ENCODE data around the gene RSAD1. TPM values are rescaled to one million over a fixed set of nuclear protein-coding genes. Genes with fewer than 3 reads are reported as not detected.

Gene RSAD1
- total RNA-seq, 1 donor from 2014 or later: 34.3 TPM

GRCh38 chr17:50487213-50488096 is 8.8 kb downstream of the RSAD1 start:
- Histone ChIP-seq H3K36me3 (peaks cover 28% of the 10 kb centered on the region), H3K9me3 (no peaks in the 10 kb centered on the region), H3K27me3 (no peaks in the 10 kb centered on the region), H3K27ac (no peak overlapping the region), H3K4me3 (no peak overlapping the region), H3K4me1 (no peaks in the 10 kb centered on the region)
- ATAC-seq (no peak), DNase-seq (no peak)
- TF ChIP-seq CTCF (IDR thresholded peaks at IDR 0.05): no peak
- intact Hi-C loops (cut with DNase I): no loop called here

- DNase-seq: no peak
- ATAC-seq: no peak
- Histone ChIP-seq H3K4me3 (no peak overlapping the region), H3K4me1 (no peaks in the 10 kb centered on the region), H3K27ac (no peak overlapping the region), H3K9me3 (no peaks in the 10 kb centered on the region), H3K36me3 (peaks cover 19% of the 10 kb centered on the region), H3K27me3 (no peaks in the 10 kb centered on the region)
- TF ChIP-seq CTCF (IDR thresholded peaks at IDR 0.05): no peak
- intact Hi-C loops (cut with DNase I): no loop called here
Measured at GRCh38 chr17:50488880-50489279, 10.2 kb downstream of the RSAD1 start.

- intact Hi-C loops (cut with DNase I): no loop called here
- Histone ChIP-seq H3K4me1 (no peaks in the 10 kb centered on the region), H3K4me3 (no peak overlapping the region), H3K27ac (no peak overlapping the region), H3K9me3 (no peaks in the 10 kb centered on the region), H3K27me3 (no peaks in the 10 kb centered on the region), H3K36me3 (no peaks in the 10 kb centered on the region)
- DNase-seq (no peak), ATAC-seq (no peak)
- TF ChIP-seq CTCF (IDR thresholded peaks at IDR 0.05): no peak
Measured at GRCh38 chr17:50491505-50491904, 12.8 kb downstream of the RSAD1 start.

- DNase-seq: no peak
- no peak for ATAC-seq
- intact Hi-C loops (cut with DNase I): no loop called here
- no peaks in the 10 kb centered on the region for H3K27me3 ChIP-seq
- no peaks in the 10 kb centered on the region for H3K36me3 ChIP-seq
- H3K9me3 ChIP-seq: no peaks in the 10 kb centered on the region
- H3K27ac ChIP-seq: no peak overlapping the region
- H3K4me3 ChIP-seq: no peak overlapping the region
- no peaks in the 10 kb centered on the region for H3K4me1 ChIP-seq
- TF ChIP-seq CTCF (IDR thresholded peaks at IDR 0.05): no peak
Measured at GRCh38 chr17:50492214-50492613, 13.6 kb downstream of the RSAD1 start.

GRCh38 chr17:50493744-50494143 is 15.1 kb downstream of the RSAD1 start:
- ATAC-seq: no peak
- Histone ChIP-seq H3K36me3 (no peaks in the 10 kb centered on the region), H3K27ac (no peak overlapping the region), H3K27me3 (no peaks in the 10 kb centered on the region), H3K4me3 (no peak overlapping the region), H3K9me3 (no peaks in the 10 kb centered on the region), H3K4me1 (no peaks in the 10 kb centered on the region)
- no peak for DNase-seq
- TF ChIP-seq CTCF (IDR thresholded peaks at IDR 0.05): no peak
- intact Hi-C loops (cut with DNase I): no loop called here

Data from upper lobe of right lung (tissue), 1 donor.